Neural cell (in vitro differentiated cells): ENCODE results near the gene MGST1.

Source experiments
- CTCF ChIP-seq: fragments of 450-650 bp; IDR thresholded peaks from 2 replicates; pipeline ENCODE4 v1.5.1; 2014; ENCODE audit warnings: antibody characterized with exemption, mild to moderate bottlenecking, moderate library complexity; ENCODE audit not compliant: poor library complexity, severe bottlenecking
- EZH2 ChIP-seq: fragments of 200-600, 300-800 bp; shearing (Covaris generic), sonication (generic); IDR thresholded peaks from 2 replicates; pipeline ENCODE4 v1.6.1; 2014; ENCODE audit warnings: antibody characterized with exemption, low read length, borderline replicate concordance, mild to moderate bottlenecking; ENCODE audit not compliant: insufficient read depth, poor library complexity, severe bottlenecking
- POLR2AphosphoS5 ChIP-seq: IDR thresholded peaks from 2 replicates; pipeline ENCODE4 v1.6.1; 2012
- REST ChIP-seq: IDR thresholded peaks from 2 replicates; pipeline ENCODE4 v1.6.1; 2012; ENCODE audit warnings: borderline replicate concordance

- TF ChIP-seq CTCF, result no peak
- TF ChIP-seq POLR2AphosphoS5, result no peak
- no peak for TF ChIP-seq EZH2
- no peak for TF ChIP-seq REST
Observed at GRCh38 chr12:16323010-16323409, 24.4 kb upstream of the MGST1 start.
